ENCODE measurements around the gene BATF3. TPM values are rescaled to one million over a fixed set of nuclear protein-coding genes. Genes with fewer than 3 reads are reported as not detected.

BATF3 gene
- total and polyA plus RNA-seq, 9 of the 15 experiments (the other 6 are each of a cell fraction or from before 2014, with no cell fraction given), result 0.40 to 3.8 (median 2.0) TPM

DNA sequence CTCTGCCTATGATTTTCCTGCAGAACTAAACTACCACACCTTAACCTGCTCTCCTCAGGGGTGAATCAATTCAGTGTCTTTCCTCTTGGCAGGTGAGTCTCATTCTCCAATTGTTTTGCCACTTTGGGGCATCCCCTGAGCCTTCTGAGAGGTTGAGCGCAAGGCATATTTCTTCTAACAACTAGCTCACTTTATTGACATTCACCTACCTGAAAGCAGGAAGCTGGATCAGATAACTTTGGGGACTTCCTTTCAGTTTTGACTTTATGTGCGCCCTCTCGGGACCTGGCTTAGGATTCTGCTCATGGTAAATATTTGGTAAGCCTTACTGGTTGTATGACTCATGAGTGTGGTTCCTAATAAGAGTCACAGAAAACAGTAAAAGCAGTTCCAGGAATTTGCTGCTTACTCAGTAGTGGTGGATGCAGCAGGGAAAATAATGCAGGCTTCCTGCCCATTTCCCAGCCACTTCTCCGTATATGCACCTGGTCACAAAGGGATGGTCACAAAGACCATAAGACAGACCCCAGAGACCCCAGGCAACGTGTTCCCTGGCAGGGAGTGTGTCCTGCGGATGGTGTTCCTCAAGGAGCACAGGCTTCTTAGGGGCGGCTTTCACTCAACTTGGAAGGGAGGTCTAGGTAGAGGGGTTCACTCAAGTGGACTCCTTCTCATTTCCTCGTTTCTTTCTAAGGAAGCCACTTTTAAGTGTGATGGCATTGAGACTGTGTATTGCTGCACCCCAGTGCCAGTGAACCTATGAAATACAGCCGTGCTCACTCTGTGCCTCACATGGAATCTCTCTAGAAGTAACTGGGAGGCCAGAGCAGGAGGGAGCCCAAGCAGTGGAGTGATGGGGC, 22.0 kb upstream of the BATF3 start (continued):
- TF ChIP-seq, protein P1, sequence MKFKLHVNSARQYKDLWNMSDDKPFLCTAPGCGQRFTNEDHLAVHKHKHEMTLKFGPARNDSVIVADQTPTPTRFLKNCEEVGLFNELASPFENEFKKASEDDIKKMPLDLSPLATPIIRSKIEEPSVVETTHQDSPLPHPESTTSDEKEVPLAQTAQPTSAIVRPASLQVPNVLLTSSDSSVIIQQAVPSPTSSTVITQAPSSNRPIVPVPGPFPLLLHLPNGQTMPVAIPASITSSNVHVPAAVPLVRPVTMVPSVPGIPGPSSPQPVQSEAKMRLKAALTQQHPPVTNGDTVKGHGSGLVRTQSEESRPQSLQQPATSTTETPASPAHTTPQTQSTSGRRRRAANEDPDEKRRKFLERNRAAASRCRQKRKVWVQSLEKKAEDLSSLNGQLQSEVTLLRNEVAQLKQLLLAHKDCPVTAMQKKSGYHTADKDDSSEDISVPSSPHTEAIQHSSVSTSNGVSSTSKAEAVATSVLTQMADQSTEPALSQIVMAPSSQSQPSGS (CRISPR knock-in tag; IDR thresholded peaks at IDR 0.05), result no peak
- TF ChIP-seq PTRF (tag; IDR thresholded peaks at IDR 0.05) (no peak), FOXA1 (IDR thresholded peaks at IDR 0.05; ENCODE audit: borderline replicate concordance) (no peak), ARHGAP35 (IDR thresholded peaks at IDR 0.05; ENCODE audit: partially characterized antibody) (no peak), PHF21A (IDR thresholded peaks at IDR 0.05; ENCODE audit: borderline replicate concordance, low read depth) (no peak), POLR2G (IDR thresholded peaks at IDR 0.05; ENCODE audit: low read depth, low read length) (no peak), CBFA2T3 (IDR thresholded peaks at IDR 0.05) (no peak), NCOA6 (IDR thresholded peaks at IDR 0.05) (no peak), KLF10 (CRISPR knock-in tag; IDR thresholded peaks at IDR 0.05) (no peak), ZBTB1 (CRISPR knock-in tag; IDR thresholded peaks at IDR 0.05; ENCODE audit: borderline replicate concordance, low read depth) (no peak), ZBTB9 (CRISPR knock-in tag; IDR thresholded peaks at IDR 0.05) (no peak), ETV5 (CRISPR knock-in tag; IDR thresholded peaks at IDR 0.05; ENCODE audit: low read depth) (no peak), ZNF707 (CRISPR knock-in tag; conservative IDR thresholded peaks at IDR 0.05) (no peak)
- TF ChIP-seq, protein P2, sequence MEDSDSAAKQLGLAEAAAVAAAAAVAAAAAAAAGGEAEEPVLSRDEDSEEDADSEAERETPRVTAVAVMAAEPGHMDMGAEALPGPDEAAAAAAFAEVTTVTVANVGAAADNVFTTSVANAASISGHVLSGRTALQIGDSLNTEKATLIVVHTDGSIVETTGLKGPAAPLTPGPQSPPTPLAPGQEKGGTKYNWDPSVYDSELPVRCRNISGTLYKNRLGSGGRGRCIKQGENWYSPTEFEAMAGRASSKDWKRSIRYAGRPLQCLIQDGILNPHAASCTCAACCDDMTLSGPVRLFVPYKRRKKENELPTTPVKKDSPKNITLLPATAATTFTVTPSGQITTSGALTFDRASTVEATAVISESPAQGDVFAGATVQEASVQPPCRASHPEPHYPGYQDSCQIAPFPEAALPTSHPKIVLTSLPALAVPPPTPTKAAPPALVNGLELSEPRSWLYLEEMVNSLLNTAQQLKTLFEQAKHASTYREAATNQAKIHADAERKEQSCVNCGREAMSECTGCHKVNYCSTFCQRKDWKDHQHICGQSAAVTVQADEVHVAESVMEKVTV (CRISPR knock-in tag; IDR thresholded peaks at IDR 0.05), result no peak
- TF ChIP-seq, protein P3, sequence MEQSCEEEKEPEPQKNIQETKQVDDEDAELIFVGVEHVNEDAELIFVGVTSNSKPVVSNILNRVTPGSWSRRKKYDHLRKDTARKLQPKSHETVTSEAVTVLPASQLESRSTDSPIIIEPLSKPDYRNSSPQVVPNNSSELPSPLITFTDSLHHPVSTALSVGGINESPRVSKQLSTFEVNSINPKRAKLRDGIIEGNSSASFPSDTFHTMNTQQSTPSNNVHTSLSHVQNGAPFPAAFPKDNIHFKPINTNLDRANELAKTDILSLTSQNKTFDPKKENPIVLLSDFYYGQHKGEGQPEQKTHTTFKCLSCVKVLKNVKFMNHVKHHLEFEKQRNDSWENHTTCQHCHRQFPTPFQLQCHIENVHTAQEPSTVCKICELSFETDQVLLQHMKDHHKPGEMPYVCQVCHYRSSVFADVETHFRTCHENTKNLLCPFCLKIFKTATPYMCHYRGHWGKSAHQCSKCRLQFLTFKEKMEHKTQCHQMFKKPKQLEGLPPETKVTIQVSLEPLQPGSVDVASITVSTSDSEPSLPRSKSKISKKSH (CRISPR knock-in tag; IDR thresholded peaks at IDR 0.05), result no peak
- TF ChIP-seq, protein P4, sequence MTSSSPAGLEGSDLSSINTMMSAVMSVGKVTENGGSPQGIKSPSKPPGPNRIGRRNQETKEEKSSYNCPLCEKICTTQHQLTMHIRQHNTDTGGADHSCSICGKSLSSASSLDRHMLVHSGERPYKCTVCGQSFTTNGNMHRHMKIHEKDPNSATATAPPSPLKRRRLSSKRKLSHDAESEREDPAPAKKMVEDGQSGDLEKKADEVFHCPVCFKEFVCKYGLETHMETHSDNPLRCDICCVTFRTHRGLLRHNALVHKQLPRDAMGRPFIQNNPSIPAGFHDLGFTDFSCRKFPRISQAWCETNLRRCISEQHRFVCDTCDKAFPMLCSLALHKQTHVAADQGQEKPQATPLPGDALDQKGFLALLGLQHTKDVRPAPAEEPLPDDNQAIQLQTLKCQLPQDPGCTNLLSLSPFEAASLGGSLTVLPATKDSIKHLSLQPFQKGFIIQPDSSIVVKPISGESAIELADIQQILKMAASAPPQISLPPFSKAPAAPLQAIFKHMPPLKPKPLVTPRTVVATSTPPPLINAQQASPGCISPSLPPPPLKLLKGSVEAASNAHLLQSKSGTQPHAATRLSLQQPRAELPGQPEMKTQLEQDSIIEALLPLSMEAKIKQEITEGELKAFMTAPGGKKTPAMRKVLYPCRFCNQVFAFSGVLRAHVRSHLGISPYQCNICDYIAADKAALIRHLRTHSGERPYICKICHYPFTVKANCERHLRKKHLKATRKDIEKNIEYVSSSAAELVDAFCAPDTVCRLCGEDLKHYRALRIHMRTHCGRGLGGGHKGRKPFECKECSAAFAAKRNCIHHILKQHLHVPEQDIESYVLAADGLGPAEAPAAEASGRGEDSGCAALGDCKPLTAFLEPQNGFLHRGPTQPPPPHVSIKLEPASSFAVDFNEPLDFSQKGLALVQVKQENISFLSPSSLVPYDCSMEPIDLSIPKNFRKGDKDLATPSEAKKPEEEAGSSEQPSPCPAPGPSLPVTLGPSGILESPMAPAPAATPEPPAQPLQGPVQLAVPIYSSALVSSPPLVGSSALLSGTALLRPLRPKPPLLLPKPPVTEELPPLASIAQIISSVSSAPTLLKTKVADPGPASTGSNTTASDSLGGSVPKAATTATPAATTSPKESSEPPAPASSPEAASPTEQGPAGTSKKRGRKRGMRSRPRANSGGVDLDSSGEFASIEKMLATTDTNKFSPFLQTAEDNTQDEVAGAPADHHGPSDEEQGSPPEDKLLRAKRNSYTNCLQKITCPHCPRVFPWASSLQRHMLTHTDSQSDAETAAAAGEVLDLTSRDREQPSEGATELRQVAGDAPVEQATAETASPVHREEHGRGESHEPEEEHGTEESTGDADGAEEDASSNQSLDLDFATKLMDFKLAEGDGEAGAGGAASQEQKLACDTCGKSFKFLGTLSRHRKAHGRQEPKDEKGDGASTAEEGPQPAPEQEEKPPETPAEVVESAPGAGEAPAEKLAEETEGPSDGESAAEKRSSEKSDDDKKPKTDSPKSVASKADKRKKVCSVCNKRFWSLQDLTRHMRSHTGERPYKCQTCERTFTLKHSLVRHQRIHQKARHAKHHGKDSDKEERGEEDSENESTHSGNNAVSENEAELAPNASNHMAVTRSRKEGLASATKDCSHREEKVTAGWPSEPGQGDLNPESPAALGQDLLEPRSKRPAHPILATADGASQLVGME (CRISPR knock-in tag; IDR thresholded peaks at IDR 0.05), result no peak
